GM18519 (cell line): ENCODE measurements around the gene VPREB3.

Experiments
- ATAC-seq: cut with Tn5 transposase; IDR thresholded peaks from one replicate; pipeline ENCODE4 v1.9.1; 2021; ENCODE audit warnings: mild to moderate bottlenecking, moderate library complexity; ENCODE audit not compliant: unreplicated experiment, low FRiP score

The VPREB3 gene

GRCh38 chr22:23754220-23754919, at the start of gene VPREB3:
VPREB3 (minus strand) TSS chr22:23754425; CDS start chr22:23754363, 62 bp downstream.
- no peak for ATAC-seq

GRCh38 chr22:23803001-23803819, 49.0 kb upstream of the VPREB3 start:
- ATAC-seq = no peak

GRCh38 chr22:23801886-23802377, 47.7 kb upstream of the VPREB3 start:
- ATAC-seq = no peak

GRCh38 chr22:23801238-23801821, 47.1 kb upstream of the VPREB3 start:
- no peak for ATAC-seq

- ATAC-seq = no peak
These were observed 46.3 kb upstream of the VPREB3 start for GRCh38 chr22:23800297-23801237.

GRCh38 chr22:23796461-23796860, 42.2 kb upstream of the VPREB3 start:
- no peak for ATAC-seq

- no peak for ATAC-seq
These were observed 39.1 kb upstream of the VPREB3 start for GRCh38 chr22:23793326-23793725.

- ATAC-seq = no peak
These were observed 37.8 kb upstream of the VPREB3 start for GRCh38 chr22:23791738-23792645.

- no peak for ATAC-seq
These were observed 36.9 kb upstream of the VPREB3 start for GRCh38 chr22:23790819-23791737.

GRCh38 chr22:23789638-23790037, 35.4 kb upstream of the VPREB3 start:
- ATAC-seq = no peak

- ATAC-seq = no peak
These were observed 34.9 kb upstream of the VPREB3 start for GRCh38 chr22:23789121-23789520.

- ATAC-seq = no peak
These were observed 33.7 kb upstream of the VPREB3 start for GRCh38 chr22:23787910-23788309.

GRCh38 chr22:23787600-23787896, 33.3 kb upstream of the VPREB3 start:
- no peak for ATAC-seq

GRCh38 chr22:23786752-23787599, 32.8 kb upstream of the VPREB3 start, which contains the start of gene SMARCB1:
SMARCB1 (plus strand) TSS chr22:23786966; CDS start chr22:23787170, 204 bp downstream.
- ATAC-seq = peak; percentile 40

- no peak for ATAC-seq
These were observed 32.1 kb upstream of the VPREB3 start for GRCh38 chr22:23786261-23786710.

- no peak for ATAC-seq
These were observed 30.0 kb upstream of the VPREB3 start for GRCh38 chr22:23784215-23784732.
